Esophagus squamous epithelium (tissue), 4 donors: ENCODE results near the gene ZGLP1.
"Not testable (repeated sequence)": the region's sequence is repeated elsewhere in the genome, so short reads cannot be mapped to it uniquely, and the experiment has no call there.

ENCODE experiments used
- CTCF ChIP-seq, 6 experiments: fragments of 450-650 bp in 4 of 6; fragments of 200-600 bp in 2 of 6; sonication (generic) in 2 of 6; IDR thresholded peaks; one replicate each; pipeline ENCODE4 v1.5.1; 2016 to 2019; ENCODE audit warnings: antibody characterized with exemption in 6 of 6, mild to moderate bottlenecking in 4 of 6, moderate library complexity in 4 of 6
- POLR2A ChIP-seq, 4 donors: fragments of 450-650 bp; IDR thresholded peaks; one replicate each; pipeline ENCODE4 v1.6.1; 2017; ENCODE audit warnings: antibody characterized with exemption in 4 of 4, mild to moderate bottlenecking in 4 of 4, moderate library complexity in 3 of 4

- TF ChIP-seq POLR2A, CTCF (IDR thresholded peaks at IDR 0.05): not testable (repeated sequence)
These were observed 27.1 kb upstream of the ZGLP1 start for GRCh38 chr19:10336725-10337124.
